ENCODE measurements around the gene METTL27. TPM values are rescaled to one million over a fixed set of nuclear protein-coding genes. Genes with fewer than 3 reads are reported as not detected.

The METTL27 gene
- total and polyA plus RNA-seq, 2 experiments from 2014 or later = 10.1 to 11.0 TPM

Other genes with a start within 250 kb of the METTL27 start
- gene MLXIPL, start 218.0 kb downstream of the METTL27 start, total RNA-seq (2014; rRNA removed; shearing (Covaris generic)) = 8.6 and 25.7 TPM in 2 replicates
- 13.1 and 13.7 TPM in 2 replicates for gene MLXIPL, start 218.0 kb downstream of the METTL27 start, polyA plus RNA-seq (2016; fragmentation: Nextera tagmentation; extraction: Ambion mirVana)
- gene VPS37D, start 174.7 kb downstream of the METTL27 start, total RNA-seq (2014; rRNA removed; shearing (Covaris generic)) = 5.6 and 7.0 TPM in 2 replicates
- gene VPS37D, start 174.7 kb downstream of the METTL27 start, polyA plus RNA-seq (2016; fragmentation: Nextera tagmentation; extraction: Ambion mirVana) = 1.8 and 2.2 TPM in 2 replicates
- gene DNAJC30, start 159.1 kb downstream of the METTL27 start, total RNA-seq (2014; rRNA removed; shearing (Covaris generic)) = 1.3 and 2.8 TPM in 2 replicates
- gene DNAJC30, start 159.1 kb downstream of the METTL27 start, polyA plus RNA-seq (2016; fragmentation: Nextera tagmentation; extraction: Ambion mirVana) = 5.2 and 5.6 TPM in 2 replicates
- gene BUD23, start 158.9 kb downstream of the METTL27 start, total RNA-seq (2014; rRNA removed; shearing (Covaris generic)) = 57.2 and 62.1 TPM in 2 replicates
- 117 and 129 TPM in 2 replicates for gene BUD23, start 158.9 kb downstream of the METTL27 start, polyA plus RNA-seq (2016; fragmentation: Nextera tagmentation; extraction: Ambion mirVana)
- gene STX1A, start 122.8 kb downstream of the METTL27 start, total RNA-seq (2014; rRNA removed; shearing (Covaris generic)) = 9.4 and 19.8 TPM in 2 replicates
- 9.1 and 11.7 TPM in 2 replicates for gene STX1A, start 122.8 kb downstream of the METTL27 start, polyA plus RNA-seq (2016; fragmentation: Nextera tagmentation; extraction: Ambion mirVana)
- 16.3 and 24.6 TPM in 2 replicates for gene ABHD11, start 103.7 kb downstream of the METTL27 start, total RNA-seq (2014; rRNA removed; shearing (Covaris generic))
- gene ABHD11, start 103.7 kb downstream of the METTL27 start, polyA plus RNA-seq (2016; fragmentation: Nextera tagmentation; extraction: Ambion mirVana) = 18.0 and 18.7 TPM in 2 replicates
- gene CLDN3, start 72.2 kb downstream of the METTL27 start, total RNA-seq (2014; rRNA removed; shearing (Covaris generic)) = 24.1 and 27.7 TPM in 2 replicates
- 20.1 and 21.4 TPM in 2 replicates for gene CLDN3, start 72.2 kb downstream of the METTL27 start, polyA plus RNA-seq (2016; fragmentation: Nextera tagmentation; extraction: Ambion mirVana)
- gene CLDN4, start 11.5 kb downstream of the METTL27 start, total RNA-seq (2014; rRNA removed; shearing (Covaris generic)) = 18.6 and 19.4 TPM in 2 replicates
- 11.6 and 16.5 TPM in 2 replicates for gene CLDN4, start 11.5 kb downstream of the METTL27 start, polyA plus RNA-seq (2016; fragmentation: Nextera tagmentation; extraction: Ambion mirVana)
- not detected in 2 replicates for gene TMEM270, start 18.6 kb upstream of the METTL27 start, total RNA-seq (2014; rRNA removed; shearing (Covaris generic))
- gene TMEM270, start 18.6 kb upstream of the METTL27 start, polyA plus RNA-seq (2016; fragmentation: Nextera tagmentation; extraction: Ambion mirVana) = not detected in 2 replicates
- gene ELN, start 185.7 kb upstream of the METTL27 start, total RNA-seq (2014; rRNA removed; shearing (Covaris generic)) = 4.0 and 5.6 TPM in 2 replicates
- 1.1 TPM in 2 replicates for gene ELN, start 185.7 kb upstream of the METTL27 start, polyA plus RNA-seq (2016; fragmentation: Nextera tagmentation; extraction: Ambion mirVana)
- gene LIMK1, start 241.3 kb upstream of the METTL27 start, total RNA-seq (2014; rRNA removed; shearing (Covaris generic)) = 77.9 and 96.5 TPM in 2 replicates
- gene LIMK1, start 241.3 kb upstream of the METTL27 start, polyA plus RNA-seq (2016; fragmentation: Nextera tagmentation; extraction: Ambion mirVana) = 13.0 and 17.3 TPM in 2 replicates